GM23338 (cell line): ENCODE data around the gene S1PR3.

Experiments
- CREB1 ChIP-seq: fragments of 250-450 bp; sonication (Bioruptor Pico); IDR thresholded peaks from 2 replicates; pipeline ENCODE4 v1.5.0; 2020; ENCODE audit warnings: low read depth, mild to moderate bottlenecking, moderate library complexity
- EZH2 ChIP-seq: fragments of 200-600 bp; sonication (generic); IDR thresholded peaks from one replicate; pipeline ENCODE4 v1.8.0; 2017; ENCODE audit warnings: antibody characterized with exemption, mild to moderate bottlenecking, low read depth; ENCODE audit not compliant: unreplicated experiment
- EZH2phosphoT487 ChIP-seq: fragments of 200-600 bp; sonication (generic); IDR thresholded peaks from one replicate; pipeline ENCODE4 v1.8.1; 2018; ENCODE audit warnings: antibody characterized with exemption; ENCODE audit not compliant: unreplicated experiment
- JUNB ChIP-seq: IDR thresholded peaks from one replicate; pipeline ENCODE4 v1.6.1; 2016; ENCODE audit warnings: antibody characterized with exemption; ENCODE audit not compliant: unreplicated experiment
- NANOG ChIP-seq: IDR thresholded peaks from 2 replicates; pipeline ENCODE4 v1.6.1; 2016; ENCODE audit warnings: antibody characterized with exemption, borderline replicate concordance
- POLR2AphosphoS5 ChIP-seq: IDR thresholded peaks from 2 replicates; pipeline ENCODE4 v1.6.1; 2016; ENCODE audit warnings: antibody characterized with exemption, low read depth
- STAT1 ChIP-seq: IDR thresholded peaks from one replicate; pipeline ENCODE4 v1.6.1; 2016; ENCODE audit warnings: antibody characterized with exemption; ENCODE audit not compliant: unreplicated experiment
- ZNF114 ChIP-seq: fragments of 250-450 bp; sonication (Bioruptor Pico); IDR thresholded peaks from 2 replicates; pipeline ENCODE4 v1.5.0; 2020; ENCODE audit warnings: mild to moderate bottlenecking, moderate library complexity
- TF ChIP-seq, protein P1 (sequence below), 2 experiments: fragments of 200-600 bp in 1 of 2; sonication (generic) in 1 of 2; conservative IDR thresholded peaks; 2 replicates each; pipeline versions ENCODE4 v1.5.1 to v1.6.1; 2016 to 2017; ENCODE audit warnings: antibody characterized with exemption in 2 of 2, low read depth in 2 of 2, mild to moderate bottlenecking in 2 of 2, moderate library complexity in 1 of 2
- TF ChIP-seq, protein P2 (sequence below): IDR thresholded peaks from one replicate; pipeline ENCODE4 v1.6.1; 2018; ENCODE audit warnings: antibody characterized with exemption; ENCODE audit not compliant: unreplicated experiment
- TF ChIP-seq, protein P3 (sequence below): IDR thresholded peaks from 2 replicates; pipeline ENCODE4 v1.6.1; 2016; ENCODE audit warnings: antibody characterized with exemption

DNA sequence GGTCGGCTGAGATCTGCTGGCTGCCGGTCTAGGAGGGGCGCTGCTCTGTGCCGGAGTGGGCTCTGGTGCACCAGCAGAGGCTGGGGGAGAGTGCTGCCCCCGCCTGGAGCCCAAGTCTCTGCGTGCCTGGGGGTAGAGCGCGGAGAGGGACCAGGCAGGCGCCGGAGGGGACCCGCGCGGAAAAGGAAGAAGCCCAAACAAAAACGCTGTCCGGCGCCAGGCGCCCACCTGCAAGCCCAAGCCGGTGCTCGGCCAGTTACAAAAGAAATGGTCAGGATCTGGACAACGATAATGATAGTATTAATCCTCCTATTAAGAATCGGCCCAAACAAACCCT is 571 bp upstream of the S1PR3 start:
- TF ChIP-seq, protein P1, sequence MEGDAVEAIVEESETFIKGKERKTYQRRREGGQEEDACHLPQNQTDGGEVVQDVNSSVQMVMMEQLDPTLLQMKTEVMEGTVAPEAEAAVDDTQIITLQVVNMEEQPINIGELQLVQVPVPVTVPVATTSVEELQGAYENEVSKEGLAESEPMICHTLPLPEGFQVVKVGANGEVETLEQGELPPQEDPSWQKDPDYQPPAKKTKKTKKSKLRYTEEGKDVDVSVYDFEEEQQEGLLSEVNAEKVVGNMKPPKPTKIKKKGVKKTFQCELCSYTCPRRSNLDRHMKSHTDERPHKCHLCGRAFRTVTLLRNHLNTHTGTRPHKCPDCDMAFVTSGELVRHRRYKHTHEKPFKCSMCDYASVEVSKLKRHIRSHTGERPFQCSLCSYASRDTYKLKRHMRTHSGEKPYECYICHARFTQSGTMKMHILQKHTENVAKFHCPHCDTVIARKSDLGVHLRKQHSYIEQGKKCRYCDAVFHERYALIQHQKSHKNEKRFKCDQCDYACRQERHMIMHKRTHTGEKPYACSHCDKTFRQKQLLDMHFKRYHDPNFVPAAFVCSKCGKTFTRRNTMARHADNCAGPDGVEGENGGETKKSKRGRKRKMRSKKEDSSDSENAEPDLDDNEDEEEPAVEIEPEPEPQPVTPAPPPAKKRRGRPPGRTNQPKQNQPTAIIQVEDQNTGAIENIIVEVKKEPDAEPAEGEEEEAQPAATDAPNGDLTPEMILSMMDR (conservative IDR thresholded peaks at IDR 0.05; ENCODE audit: low read depth in 2 of 2) = peak; percentile 41 to 63; a peak in 2 of 4 replicates
- no peak for TF ChIP-seq JUNB
- TF ChIP-seq POLR2AphosphoS5 = no peak
- TF ChIP-seq, protein P2, sequence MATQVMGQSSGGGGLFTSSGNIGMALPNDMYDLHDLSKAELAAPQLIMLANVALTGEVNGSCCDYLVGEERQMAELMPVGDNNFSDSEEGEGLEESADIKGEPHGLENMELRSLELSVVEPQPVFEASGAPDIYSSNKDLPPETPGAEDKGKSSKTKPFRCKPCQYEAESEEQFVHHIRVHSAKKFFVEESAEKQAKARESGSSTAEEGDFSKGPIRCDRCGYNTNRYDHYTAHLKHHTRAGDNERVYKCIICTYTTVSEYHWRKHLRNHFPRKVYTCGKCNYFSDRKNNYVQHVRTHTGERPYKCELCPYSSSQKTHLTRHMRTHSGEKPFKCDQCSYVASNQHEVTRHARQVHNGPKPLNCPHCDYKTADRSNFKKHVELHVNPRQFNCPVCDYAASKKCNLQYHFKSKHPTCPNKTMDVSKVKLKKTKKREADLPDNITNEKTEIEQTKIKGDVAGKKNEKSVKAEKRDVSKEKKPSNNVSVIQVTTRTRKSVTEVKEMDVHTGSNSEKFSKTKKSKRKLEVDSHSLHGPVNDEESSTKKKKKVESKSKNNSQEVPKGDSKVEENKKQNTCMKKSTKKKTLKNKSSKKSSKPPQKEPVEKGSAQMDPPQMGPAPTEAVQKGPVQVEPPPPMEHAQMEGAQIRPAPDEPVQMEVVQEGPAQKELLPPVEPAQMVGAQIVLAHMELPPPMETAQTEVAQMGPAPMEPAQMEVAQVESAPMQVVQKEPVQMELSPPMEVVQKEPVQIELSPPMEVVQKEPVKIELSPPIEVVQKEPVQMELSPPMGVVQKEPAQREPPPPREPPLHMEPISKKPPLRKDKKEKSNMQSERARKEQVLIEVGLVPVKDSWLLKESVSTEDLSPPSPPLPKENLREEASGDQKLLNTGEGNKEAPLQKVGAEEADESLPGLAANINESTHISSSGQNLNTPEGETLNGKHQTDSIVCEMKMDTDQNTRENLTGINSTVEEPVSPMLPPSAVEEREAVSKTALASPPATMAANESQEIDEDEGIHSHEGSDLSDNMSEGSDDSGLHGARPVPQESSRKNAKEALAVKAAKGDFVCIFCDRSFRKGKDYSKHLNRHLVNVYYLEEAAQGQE = no peak
- TF ChIP-seq EZH2phosphoT487 = no peak
- no peak for TF ChIP-seq EZH2
- TF ChIP-seq STAT1 = no peak
- no peak for TF ChIP-seq NANOG
- no peak for TF ChIP-seq CREB1 (CRISPR knock-in tag)
- no peak for TF ChIP-seq ZNF114 (CRISPR knock-in tag)
- TF ChIP-seq, protein P3, sequence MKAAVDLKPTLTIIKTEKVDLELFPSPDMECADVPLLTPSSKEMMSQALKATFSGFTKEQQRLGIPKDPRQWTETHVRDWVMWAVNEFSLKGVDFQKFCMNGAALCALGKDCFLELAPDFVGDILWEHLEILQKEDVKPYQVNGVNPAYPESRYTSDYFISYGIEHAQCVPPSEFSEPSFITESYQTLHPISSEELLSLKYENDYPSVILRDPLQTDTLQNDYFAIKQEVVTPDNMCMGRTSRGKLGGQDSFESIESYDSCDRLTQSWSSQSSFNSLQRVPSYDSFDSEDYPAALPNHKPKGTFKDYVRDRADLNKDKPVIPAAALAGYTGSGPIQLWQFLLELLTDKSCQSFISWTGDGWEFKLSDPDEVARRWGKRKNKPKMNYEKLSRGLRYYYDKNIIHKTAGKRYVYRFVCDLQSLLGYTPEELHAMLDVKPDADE = no peak
